Neuronal stem cell (in vitro differentiated cells): ENCODE results near the gene AEN.

Experiments used
- DNase-seq: peaks from one replicate; pipeline ENCODE4 v3.0.0-alpha.2; 2013; ENCODE audit warnings: low spot score
- H2AFZ ChIP-seq: one replicate; pipeline ENCODE4 v1.6.1; 2013; ENCODE audit warnings: mild to moderate bottlenecking, low read length, inconsistent platforms
- H2AK5ac ChIP-seq: 2 replicates; pipeline ENCODE4 v1.6.1; 2013; ENCODE audit warnings: low read depth, mild to moderate bottlenecking, inconsistent platforms, low read length, moderate library complexity, mixed read lengths
- H2BK120ac ChIP-seq: 2 replicates; pipeline ENCODE4 v1.6.1; 2013; ENCODE audit warnings: low read depth, mild to moderate bottlenecking, inconsistent platforms, low read length, moderate library complexity, mixed read lengths
- H2BK12ac ChIP-seq: one replicate; pipeline ENCODE4 v1.6.1; 2013; ENCODE audit warnings: low read length, inconsistent platforms
- H2BK15ac ChIP-seq: 2 replicates; pipeline ENCODE4 v1.6.1; 2013; ENCODE audit warnings: mild to moderate bottlenecking, low read length, inconsistent platforms, mixed read lengths
- H2BK5ac ChIP-seq: one replicate; pipeline ENCODE4 v1.6.1; 2013; ENCODE audit warnings: inconsistent platforms, mild to moderate bottlenecking, low read length, moderate library complexity
- H3K14ac ChIP-seq: one replicate; pipeline ENCODE4 v1.6.1; 2013; ENCODE audit warnings: low read length, inconsistent platforms
- H3K18ac ChIP-seq: 2 replicates; pipeline ENCODE4 v1.6.1; 2013; ENCODE audit warnings: low read length, inconsistent platforms
- H3K23ac ChIP-seq: 2 replicates; pipeline ENCODE4 v1.6.1; 2013; ENCODE audit warnings: low read depth, mild to moderate bottlenecking, mixed read lengths, low read length, inconsistent platforms; ENCODE audit not compliant: poor library complexity
- H3K27ac ChIP-seq: replicated peaks from 3 replicates; pipeline ENCODE4 v1.5.1; 2013; ENCODE audit warnings: low read length, inconsistent platforms
- H3K27me3 ChIP-seq, 3 experiments: 2 replicates each; pipeline ENCODE4 v1.6.1; 2013; ENCODE audit warnings: low read length in 3 of 3, mild to moderate bottlenecking in 2 of 3, inconsistent platforms in 1 of 3, low read depth in 1 of 3, mixed read lengths in 1 of 3, moderate library complexity in 1 of 3; ENCODE audit not compliant: control insufficient read depth in 3 of 3, insufficient read depth in 3 of 3
- H3K36me3 ChIP-seq, 2 donors: replicated peaks in 1 of 2; 2 replicates each; pipeline ENCODE4 v1.6.1; 2013; ENCODE audit warnings: low read length in 2 of 2; ENCODE audit not compliant: control insufficient read depth in 2 of 2, insufficient read depth in 2 of 2
- H3K4ac ChIP-seq: 2 replicates; pipeline ENCODE4 v1.6.1; 2013; ENCODE audit warnings: inconsistent platforms, mild to moderate bottlenecking, low read length, moderate library complexity
- H3K4me1 ChIP-seq, 2 donors: 1 replicate in 1 of 2; 2 replicates in 1 of 2; pipeline ENCODE4 v1.6.1; 2013; ENCODE audit warnings: low read length in 2 of 2, low read depth in 1 of 2; ENCODE audit not compliant: control insufficient read depth in 2 of 2, insufficient read depth in 1 of 2
- H3K4me2 ChIP-seq: one replicate; pipeline ENCODE4 v1.6.1; 2013; ENCODE audit warnings: mild to moderate bottlenecking, low read length, inconsistent platforms; ENCODE audit not compliant: insufficient read depth, poor library complexity, severe bottlenecking
- H3K4me3 ChIP-seq, 2 donors: 2 replicates each; pipeline ENCODE4 v1.5.1; 2013; ENCODE audit warnings: low read length in 2 of 2, mild to moderate bottlenecking in 2 of 2, inconsistent platforms in 1 of 2, moderate library complexity in 1 of 2
- H3K79me1 ChIP-seq: one replicate; pipeline ENCODE4 v1.6.1; 2013; ENCODE audit warnings: low read depth, mild to moderate bottlenecking, inconsistent platforms, low read length, moderate library complexity
- H3K9ac ChIP-seq: one replicate; pipeline ENCODE4 v1.6.1; 2013; ENCODE audit warnings: mild to moderate bottlenecking, low read depth, low read length, inconsistent platforms; ENCODE audit not compliant: poor library complexity
- H3K9me3 ChIP-seq, 2 donors: replicated peaks in 1 of 2; 2 replicates each; pipeline versions ENCODE3 to v1.6.1; 2013; ENCODE audit warnings: low read length in 2 of 2, mild to moderate bottlenecking in 2 of 2, inconsistent platforms in 1 of 2, low read depth in 1 of 2, mixed read lengths in 1 of 2, moderate library complexity in 1 of 2; ENCODE audit not compliant: control insufficient read depth in 2 of 2, insufficient read depth in 1 of 2
- H4K8ac ChIP-seq: one replicate; pipeline ENCODE4 v1.6.1; 2013; ENCODE audit warnings: low read depth, mild to moderate bottlenecking, inconsistent platforms, low read length, moderate library complexity
- H4K91ac ChIP-seq: one replicate; pipeline ENCODE4 v1.6.1; 2013; ENCODE audit warnings: low read length, low read depth, mild to moderate bottlenecking, inconsistent platforms; ENCODE audit not compliant: poor library complexity
- WGBS, 2 donors: extraction: QIAGEN DNeasy Blood & Tissue Kit; methylation state at CpG; one replicate each; pipeline ENCODE4 v1.1.7; 2013; ENCODE audit warnings: missing lambda C conversion rate in 2 of 2, mixed read lengths in 1 of 2; ENCODE audit not compliant: insufficient read length in 2 of 2, insufficient replicate concordance in 1 of 2; ENCODE audit errors: extremely low coverage in 2 of 2; 5-methylcytosine and 5-hydroxymethylcytosine counted together

Gene AEN

GRCh38 chr15:88634449-88634848, 13.3 kb downstream of the AEN start:
- H3K23ac ChIP-seq, result no peak overlapping the region
- H3K9me3 ChIP-seq, result no peaks in the 10 kb centered on the region
- no peak overlapping the region for H3K14ac ChIP-seq
- H3K9ac ChIP-seq, result no peak overlapping the region
- no peak overlapping the region for H4K91ac ChIP-seq
- H2BK15ac ChIP-seq, result no peak overlapping the region
- peaks cover 34 to 64% of the 10 kb centered on the region in 2 donors for H3K36me3 ChIP-seq
- no peaks in the 10 kb centered on the region for H3K27me3 ChIP-seq
- no peak for DNase-seq
- peaks cover 0 to 11% of the 10 kb centered on the region in 2 donors for H3K4me1 ChIP-seq
- H3K79me1 ChIP-seq, result peaks cover 10% of the 10 kb centered on the region
- H2BK12ac ChIP-seq, result no peak overlapping the region
- H3K4me2 ChIP-seq, result no peak overlapping the region
- no peak overlapping the region for H3K4me3 ChIP-seq
- H2BK120ac ChIP-seq, result no peak overlapping the region
- H3K27ac ChIP-seq, result no peak overlapping the region
- no CpG with 5 or more reads among the region's 2 CpGs for WGBS, 2 donors
- H4K8ac ChIP-seq, result no peak overlapping the region
- H2BK5ac ChIP-seq, result no peak overlapping the region
- H2AK5ac ChIP-seq, result no peak overlapping the region
- no peak overlapping the region for H3K4ac ChIP-seq
- H3K18ac ChIP-seq, result no peak overlapping the region
- no peak overlapping the region for H2AFZ ChIP-seq

- Histone ChIP-seq H3K27ac (no peak overlapping the region), H3K4me3 (no peak overlapping the region), H2BK12ac (no peak overlapping the region), H2BK15ac (no peak overlapping the region), H3K18ac (no peak overlapping the region), H2AK5ac (no peak overlapping the region), H3K79me1 (peaks cover 8% of the 10 kb centered on the region), H2BK5ac (no peak overlapping the region), H2AFZ (no peak overlapping the region), H4K91ac (no peak overlapping the region), H2BK120ac (no peak overlapping the region), H3K36me3 (peaks cover 25 to 56% of the 10 kb centered on the region in 2 donors), H3K4ac (no peak overlapping the region), H3K4me1 (peaks cover 0 to 14% of the 10 kb centered on the region in 2 donors), H3K14ac (no peak overlapping the region), H3K9me3 (no peaks in the 10 kb centered on the region), H3K4me2 (no peak overlapping the region), H4K8ac (no peak overlapping the region), H3K27me3 (no peaks in the 10 kb centered on the region), H3K23ac (no peak overlapping the region), H3K9ac (no peak overlapping the region)
- WGBS, 2 donors, result no CpG with 5 or more reads among the region's 6 CpGs
- DNase-seq, result no peak
Observed at GRCh38 chr15:88635318-88635717, 14.2 kb downstream of the AEN start.

- Histone ChIP-seq H3K9me3 (no peaks in the 10 kb centered on the region), H2BK12ac (no peak overlapping the region), H3K4me3 (no peak overlapping the region), H3K4me1 (peaks cover 0 to 14% of the 10 kb centered on the region in 2 donors), H3K27me3 (no peaks in the 10 kb centered on the region), H2BK15ac (no peak overlapping the region), H3K18ac (peak overlapping the region; percentile 60), H3K23ac (no peak overlapping the region), H2BK120ac (no peak overlapping the region), H3K79me1 (peaks cover 3% of the 10 kb centered on the region), H3K14ac (no peak overlapping the region), H4K91ac (no peak overlapping the region), H3K27ac (no peak overlapping the region), H4K8ac (no peak overlapping the region), H2AFZ (no peak overlapping the region), H2AK5ac (no peak overlapping the region), H3K4me2 (no peak overlapping the region), H3K9ac (no peak overlapping the region), H3K36me3 (peaks cover 18 to 48% of the 10 kb centered on the region in 2 donors), H3K4ac (no peak overlapping the region), H2BK5ac (no peak overlapping the region)
- WGBS, 2 donors, result no CpG with 5 or more reads among the region's 11 CpGs
- no peak for DNase-seq
Observed at GRCh38 chr15:88636050-88636449, 14.9 kb downstream of the AEN start.

GRCh38 chr15:88636654-88637053, 15.5 kb downstream of the AEN start:
- WGBS, 2 donors, result no CpG with 5 or more reads among the region's 5 CpGs
- Histone ChIP-seq H2BK15ac (no peak overlapping the region), H3K14ac (no peak overlapping the region), H2AK5ac (no peak overlapping the region), H3K18ac (no peak overlapping the region), H3K36me3 (peaks cover 12 to 42% of the 10 kb centered on the region in 2 donors), H3K9ac (no peak overlapping the region), H3K23ac (no peak overlapping the region), H4K8ac (no peak overlapping the region), H3K27ac (no peak overlapping the region), H3K9me3 (no peaks in the 10 kb centered on the region), H3K27me3 (no peaks in the 10 kb centered on the region), H2BK120ac (no peak overlapping the region), H3K4me3 (no peak overlapping the region), H2BK5ac (no peak overlapping the region), H4K91ac (no peak overlapping the region), H3K4ac (no peak overlapping the region), H2BK12ac (no peak overlapping the region), H2AFZ (no peak overlapping the region), H3K4me2 (no peak overlapping the region), H3K79me1 (peaks cover 1% of the 10 kb centered on the region), H3K4me1 (peaks cover 0 to 14% of the 10 kb centered on the region in 2 donors)
- DNase-seq, result no peak
